Lower leg skin (tissue), 4 donors: ENCODE measurements around the gene ALOX5AP. TPM values are rescaled to one million over a fixed set of nuclear protein-coding genes. Genes with fewer than 3 reads are reported as not detected.
"Not testable (repeated sequence)": the region's sequence is repeated elsewhere in the genome, so short reads cannot be mapped to it uniquely, and the experiment has no call there.

Source experiments
- DNase-seq, 2 donors: peaks; one replicate each; pipeline ENCODE4 v3.0.0-alpha.2; 2019; ENCODE audit warnings: low spot score in 2 of 2
- H3K4me3 ChIP-seq: fragments of 200-600 bp; sonication (generic); 2 replicates; pipeline ENCODE4 v1.5.1; 2017; ENCODE audit warnings: mild to moderate bottlenecking, low read depth; ENCODE audit not compliant: poor library complexity, severe bottlenecking
- CTCF ChIP-seq, 3 donors: fragments of 450-650 bp; IDR thresholded peaks; one replicate each; pipeline ENCODE4 v1.5.1; 2016; ENCODE audit warnings: antibody characterized with exemption in 3 of 3, mild to moderate bottlenecking in 3 of 3, moderate library complexity in 2 of 3
- POLR2A ChIP-seq, 2 donors: fragments of 450-650 bp; IDR thresholded peaks; one replicate each; pipeline ENCODE4 v1.6.1; 2016 to 2017; ENCODE audit warnings: antibody characterized with exemption in 2 of 2, mild to moderate bottlenecking in 1 of 2, moderate library complexity in 1 of 2
- WGBS, 2 donors: methylation state at CpG; one replicate each; pipeline ENCODE4 v1.1.5; 2018; 5-methylcytosine and 5-hydroxymethylcytosine counted together
- intact Hi-C: fragments of 100-400 bp; cut with DNase I; formaldehyde crosslinking; loops from one replicate; pipeline ENCODE4 v1.15.0; 2023; ENCODE audit warnings: low total_unique reads
- total RNA-seq, 4 donors: library from RNA; depleted of rRNA; stranded (reverse); fragments of >200 nt; gene quantifications; one replicate each; pipeline ENCODE4 v1.1.0, GENCODE V29; 2016

Gene ALOX5AP
- total RNA-seq, 4 donors from 2014 or later: 4.2 to 10.9 (median 6.2) TPM

GRCh38 chr13:30746791-30747190 is 11.4 kb downstream of the ALOX5AP start:
- WGBS, 2 donors: 49 to 60% methylated on average over 2 of the region's 2 CpGs

GRCh38 chr13:30747845-30748244 is 12.5 kb downstream of the ALOX5AP start:
- 94 to 96% methylated on average over 6 of the region's 6 CpGs for WGBS, 2 donors
- DNase-seq, intact Hi-C loops, H3K4me3 ChIP-seq: not testable (repeated sequence)

More at GRCh38 chr13:30746791-30747190, 11.4 kb downstream of the ALOX5AP start:
- H3K4me3 ChIP-seq: no peak overlapping the region
- intact Hi-C loops: no loop called here
- no peak for DNase-seq
- TF ChIP-seq POLR2A (IDR thresholded peaks at IDR 0.05) (no peak), CTCF (IDR thresholded peaks at IDR 0.05) (no peak)

- intact Hi-C loops: no loop called here
- whole genome bisulfite sequencing, 2 donors: 92 to 94% methylated on average over 2 of the region's 2 CpGs
- TF ChIP-seq POLR2A (IDR thresholded peaks at IDR 0.05) (no peak), CTCF (IDR thresholded peaks at IDR 0.05) (no peak)
- H3K4me3 ChIP-seq: no peak overlapping the region
- DNase-seq: no peak
Observed at GRCh38 chr13:30748717-30749116, 13.4 kb downstream of the ALOX5AP start.

DNA sequence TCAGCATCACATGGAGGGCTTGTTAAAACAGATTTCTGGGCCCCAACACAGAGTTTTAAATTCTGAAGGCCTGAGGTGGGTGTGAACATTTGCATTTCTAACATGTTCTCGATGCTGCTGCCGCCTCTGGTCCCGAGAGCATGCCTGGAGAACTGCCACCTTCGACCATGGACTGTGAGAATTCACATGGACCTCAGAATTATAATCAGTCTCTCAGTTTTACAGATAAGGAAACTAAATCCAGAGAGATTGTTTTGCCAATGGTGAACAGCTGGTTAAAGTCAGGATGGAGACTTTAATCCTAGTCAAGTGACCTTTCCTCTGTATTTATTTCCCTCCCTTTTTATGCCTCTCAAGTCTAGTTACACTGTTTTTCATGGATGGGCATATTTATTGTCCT is 14.7 kb downstream of the ALOX5AP start:
- 82 to 83% methylated on average over 4 of the region's 4 CpGs for WGBS, 2 donors
- TF ChIP-seq CTCF (IDR thresholded peaks at IDR 0.05) (no peak), POLR2A (IDR thresholded peaks at IDR 0.05) (no peak)
- intact Hi-C loops: no loop called here
- no peak overlapping the region for H3K4me3 ChIP-seq
- DNase-seq: no peak

GRCh38 chr13:30751183-30751933 is 16.0 kb downstream of the ALOX5AP start:
- 89% methylated on average over 8 of the region's 8 CpGs for WGBS, 2 donors
- TF ChIP-seq CTCF (IDR thresholded peaks at IDR 0.05) (no peak), POLR2A (IDR thresholded peaks at IDR 0.05) (no peak)
- intact Hi-C loops: no loop called here
- DNase-seq: no peak
- H3K4me3 ChIP-seq: no peak overlapping the region

- TF ChIP-seq CTCF (IDR thresholded peaks at IDR 0.05) (no peak), POLR2A (IDR thresholded peaks at IDR 0.05) (no peak)
- intact Hi-C loops: no loop called here
- 54 to 62% methylated on average over 11 of the region's 11 CpGs for WGBS, 2 donors
- H3K4me3 ChIP-seq: no peak overlapping the region
- DNase-seq: no peak
Observed at GRCh38 chr13:30752201-30752797, 17.0 kb downstream of the ALOX5AP start.
